Ramos (cell line): Measurements from ENCODE around the gene CSRNP3.

ENCODE experiments used
- in situ Hi-C: fragments of 300-500 bp; cut with MboI; formaldehyde crosslinking; loops from one replicate; pipeline ENCODE4 v1.14.3; 2022; ENCODE audit warnings: low sequenced_read_pairs; ENCODE audit not compliant: unreplicated experiment

Gene CSRNP3

DNA sequence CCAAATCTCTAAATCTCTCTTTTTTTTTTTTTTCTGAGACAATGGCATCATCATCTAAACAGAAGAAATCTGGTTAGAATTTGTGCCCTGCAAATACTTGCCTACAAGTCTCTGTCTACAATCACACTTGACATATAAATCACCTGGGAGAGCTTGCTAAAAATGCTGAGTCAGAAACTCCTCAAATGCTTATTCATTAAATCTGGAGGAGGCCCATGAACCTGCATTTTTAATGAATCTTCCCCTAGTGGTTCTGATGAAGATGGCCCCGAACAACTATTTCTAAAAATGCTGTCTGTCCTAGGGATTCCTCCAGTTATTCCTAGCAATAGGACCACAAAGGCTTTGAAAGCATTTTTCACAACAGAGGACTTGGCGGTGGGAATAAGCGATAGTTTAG is 1.6 kb upstream of the CSRNP3 start:
- in situ Hi-C loops = no loop called here

DNA sequence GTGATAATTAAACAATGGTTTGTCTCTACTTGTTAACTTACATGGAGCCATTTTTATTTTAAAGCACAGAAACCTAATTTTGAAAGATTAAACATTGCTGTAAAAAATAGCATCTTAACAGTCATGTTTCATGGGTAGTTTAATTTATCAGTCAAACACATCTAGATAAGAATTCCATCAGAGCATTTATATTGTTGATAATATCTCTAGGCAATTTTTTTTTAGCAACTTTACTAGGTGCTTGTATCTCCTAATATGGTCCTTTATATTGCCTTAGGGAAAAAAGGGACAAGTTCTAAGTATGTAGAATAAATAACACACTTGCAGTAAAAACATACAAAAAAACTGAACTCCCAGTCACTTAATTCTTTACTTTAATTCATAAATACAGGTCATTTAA is 863 bp downstream of the CSRNP3 start:
- in situ Hi-C loops = no loop called here

DNA sequence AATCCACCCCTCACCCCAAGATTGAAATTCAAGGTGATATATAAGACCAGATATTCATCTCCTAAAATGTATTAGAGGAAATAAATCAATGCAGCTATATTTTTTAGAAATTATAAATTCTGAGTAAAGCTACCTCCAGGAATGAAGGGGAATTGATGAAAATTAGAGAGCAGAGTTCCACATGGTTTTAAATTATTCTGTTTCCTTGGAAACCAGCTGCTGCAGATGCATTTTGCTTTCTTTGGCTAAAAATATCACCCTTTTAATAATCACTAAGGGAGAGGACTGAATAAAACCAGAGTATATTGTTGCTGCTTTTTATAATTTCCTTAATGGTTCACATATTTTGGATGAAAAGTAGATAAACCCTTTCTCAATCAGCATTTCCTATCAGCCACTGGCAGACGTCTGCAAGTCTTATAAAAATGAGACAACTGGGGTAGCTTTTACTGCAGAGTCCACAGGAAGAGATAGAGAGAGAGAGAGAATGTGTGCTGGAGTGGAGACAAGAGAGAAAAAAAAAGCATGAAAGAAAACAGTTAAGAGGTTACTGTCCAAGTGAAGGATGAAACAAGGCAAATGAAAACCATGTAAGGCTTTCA is 2.0 kb downstream of the CSRNP3 start:
- in situ Hi-C loops = no loop called here

DNA sequence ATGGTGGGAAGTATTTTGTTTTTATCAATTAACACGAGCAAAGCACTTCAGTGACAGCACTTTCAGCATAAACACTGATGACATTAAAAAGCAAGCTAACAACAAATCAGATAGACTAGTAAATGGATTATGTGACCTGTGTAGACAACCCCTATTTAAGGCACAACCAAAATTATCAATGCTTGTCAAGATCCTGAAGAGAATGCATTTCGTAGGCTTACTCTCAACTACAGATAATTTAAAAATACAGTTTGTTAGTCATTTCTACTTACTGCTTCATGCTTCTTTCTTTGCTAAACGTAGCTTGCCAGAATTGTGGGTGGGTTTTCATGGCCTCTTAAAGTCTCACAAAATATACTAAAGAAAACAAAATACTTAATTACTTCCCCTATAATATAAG is 3.4 kb downstream of the CSRNP3 start:
- in situ Hi-C loops = no loop called here

DNA sequence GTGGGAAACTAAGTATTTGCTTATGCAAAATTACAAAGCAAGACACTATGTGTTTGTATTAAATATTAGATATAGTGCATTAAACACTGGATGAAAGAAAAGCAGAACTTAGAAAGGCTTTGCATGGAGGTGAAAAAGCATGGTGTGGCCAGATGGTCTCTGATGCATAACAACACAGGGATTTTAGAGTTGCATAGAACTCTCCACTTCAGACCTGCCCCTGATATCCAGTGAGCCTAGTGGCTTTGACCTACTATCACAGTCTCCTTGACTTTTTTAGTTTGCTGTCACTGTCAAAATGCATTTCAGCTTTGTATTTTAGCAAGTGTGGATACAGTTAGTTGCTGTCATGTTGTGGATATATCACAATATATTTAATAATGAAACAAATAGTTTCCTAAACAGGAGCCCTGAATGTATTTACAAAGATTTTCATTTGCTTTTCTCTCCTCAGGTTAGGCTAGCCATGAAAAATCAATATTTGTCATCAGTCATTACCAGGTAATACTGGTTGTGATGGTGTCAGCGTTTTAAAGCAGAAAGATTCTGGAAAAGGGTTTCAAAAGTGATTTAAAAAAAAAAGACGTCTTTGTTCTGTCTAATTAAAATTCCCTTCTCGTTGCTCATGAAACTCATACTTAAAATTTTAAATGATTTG is 5.2 kb downstream of the CSRNP3 start:
- in situ Hi-C loops = no loop called here

DNA sequence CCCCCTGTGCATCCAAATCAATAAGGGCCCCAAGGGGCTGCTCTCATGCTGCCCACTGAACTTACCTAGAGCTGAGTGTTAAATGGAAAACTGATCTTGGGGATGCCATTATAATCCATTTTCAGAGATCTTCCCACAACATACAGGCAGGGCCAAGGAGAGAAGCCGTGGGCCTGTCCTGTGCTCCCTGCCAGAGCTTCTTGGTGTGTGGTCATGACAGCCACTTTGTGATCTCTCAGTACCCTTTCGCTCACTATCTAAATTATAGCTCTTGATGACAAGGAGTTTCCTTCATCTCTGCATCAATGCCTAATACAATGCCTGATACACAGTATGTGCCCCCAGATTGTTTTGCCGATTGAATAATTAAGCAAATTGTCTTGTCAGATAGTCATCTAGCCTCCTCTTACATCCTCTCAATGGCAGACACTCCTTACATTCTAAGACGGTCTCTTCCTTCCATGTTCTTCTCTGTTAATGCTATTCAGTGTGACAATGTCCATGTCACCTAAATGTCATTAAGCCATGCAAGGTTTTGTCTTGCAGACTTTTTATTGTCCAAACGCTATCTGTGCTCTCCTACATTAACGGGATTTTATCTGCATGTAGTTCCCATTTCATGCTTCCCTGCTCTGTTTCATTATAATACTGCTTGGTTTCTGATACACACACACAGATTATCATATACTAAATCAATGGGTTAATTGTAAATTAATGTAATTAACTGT is 5.9 kb downstream of the CSRNP3 start:
- in situ Hi-C loops = no loop called here

DNA sequence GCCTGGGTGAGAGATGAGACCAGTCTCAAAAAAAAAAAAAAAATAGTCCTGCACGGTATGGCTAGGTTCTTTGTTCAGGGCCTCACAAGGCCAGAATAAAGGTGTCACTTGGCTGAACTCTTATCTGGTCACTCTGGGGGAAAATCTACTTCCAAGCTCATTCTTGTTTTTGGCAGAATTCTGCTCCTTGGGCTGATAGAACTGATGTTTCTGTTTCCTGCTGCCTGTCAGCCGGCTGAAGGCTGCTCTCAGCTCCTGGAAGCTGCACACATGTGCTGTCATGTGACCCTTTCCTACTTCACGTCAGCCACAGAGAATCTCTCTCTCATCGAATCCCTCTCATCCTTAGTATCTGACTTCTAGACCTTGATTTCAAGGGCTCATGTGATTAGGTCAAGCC is 10.4 kb downstream of the CSRNP3 start:
- in situ Hi-C loops = no loop called here

DNA sequence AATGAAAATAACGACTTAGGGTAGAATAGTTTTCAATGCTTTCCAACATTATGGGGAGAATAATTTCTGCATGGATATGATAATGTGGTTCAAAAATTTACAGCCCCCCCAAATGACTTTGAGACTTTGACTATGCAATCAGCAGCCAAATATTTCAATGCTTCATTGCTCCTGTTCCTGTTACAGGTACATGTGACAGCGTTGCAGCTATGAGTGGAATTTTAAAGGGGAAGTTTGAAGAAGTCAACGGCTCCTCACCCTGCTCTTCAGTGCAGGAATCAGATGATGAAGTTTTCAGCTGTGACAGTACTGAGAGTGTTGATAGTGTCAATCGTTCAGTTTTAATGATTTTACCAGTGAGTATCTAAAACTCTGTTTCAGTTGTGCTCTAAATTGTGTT is 25.1 kb downstream of the CSRNP3 start:
- in situ Hi-C loops = no loop called here

DNA sequence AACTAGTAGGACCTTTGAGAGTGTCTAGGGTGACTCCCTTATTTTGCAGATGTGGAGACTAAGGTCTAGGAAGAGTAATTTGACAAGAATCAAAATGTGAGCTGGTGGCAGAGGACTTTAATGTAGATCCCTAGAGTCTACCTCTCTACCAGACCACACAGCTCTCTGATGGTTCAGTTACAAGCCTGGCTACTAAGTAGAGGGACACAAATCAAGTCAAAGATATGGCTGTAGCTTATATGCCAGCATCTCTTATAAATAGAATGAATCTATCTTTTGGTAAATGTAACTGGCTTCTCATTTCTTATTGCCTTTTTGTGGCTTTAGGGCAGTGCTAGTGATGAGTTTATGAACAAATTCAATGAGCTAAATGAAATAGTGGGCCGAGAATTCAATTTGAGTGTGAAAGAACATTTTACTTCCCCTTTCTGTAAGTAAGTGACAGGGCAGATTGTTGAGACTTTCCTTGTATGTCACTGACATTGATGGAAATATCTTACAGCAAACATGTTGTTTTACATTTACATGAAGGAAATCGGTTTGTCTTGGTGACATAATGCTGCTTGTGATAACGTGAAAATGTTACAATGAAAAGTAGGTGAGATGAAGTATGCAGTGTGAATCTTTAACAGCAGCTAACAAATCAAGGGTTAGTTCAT is 28.3 kb downstream of the CSRNP3 start:
- in situ Hi-C loops = no loop called here

DNA sequence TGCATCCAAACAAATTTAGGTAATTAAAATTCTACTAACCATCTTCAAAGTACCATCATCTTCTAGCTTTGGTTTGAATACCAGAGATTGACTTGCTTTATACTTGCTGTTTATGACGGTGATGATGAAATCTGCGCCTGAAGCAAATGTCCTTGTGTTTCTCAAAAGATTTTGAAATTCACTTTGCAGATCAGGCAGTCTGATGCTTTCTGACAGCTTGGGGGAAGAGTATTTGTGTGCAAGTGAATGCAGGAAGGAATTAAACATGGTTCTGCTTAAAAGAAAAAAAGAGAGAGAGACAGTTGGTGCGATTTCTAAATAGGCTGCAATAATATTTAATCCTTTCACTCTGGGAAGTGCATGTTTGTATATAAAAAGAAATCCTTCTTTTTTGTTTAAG is 29.6 kb downstream of the CSRNP3 start:
- in situ Hi-C loops = no loop called here

DNA sequence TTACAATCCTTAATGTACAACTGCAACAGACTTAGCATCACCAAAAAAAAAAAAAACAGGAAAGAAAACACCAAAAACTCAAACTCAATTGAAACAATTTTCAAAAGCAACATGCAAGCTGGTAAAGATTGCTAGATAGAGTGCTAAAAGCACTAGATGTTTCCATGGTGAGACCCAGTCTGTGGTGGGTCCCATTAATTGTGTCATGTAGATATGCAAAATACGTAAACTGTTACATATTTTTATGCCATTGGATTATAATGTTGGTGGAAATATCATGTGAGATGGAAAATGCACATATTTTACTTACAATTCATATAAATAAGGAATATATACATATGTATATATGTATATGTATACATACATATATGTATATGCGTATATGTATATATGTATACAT is 30.5 kb downstream of the CSRNP3 start:
- in situ Hi-C loops = no loop called here

DNA sequence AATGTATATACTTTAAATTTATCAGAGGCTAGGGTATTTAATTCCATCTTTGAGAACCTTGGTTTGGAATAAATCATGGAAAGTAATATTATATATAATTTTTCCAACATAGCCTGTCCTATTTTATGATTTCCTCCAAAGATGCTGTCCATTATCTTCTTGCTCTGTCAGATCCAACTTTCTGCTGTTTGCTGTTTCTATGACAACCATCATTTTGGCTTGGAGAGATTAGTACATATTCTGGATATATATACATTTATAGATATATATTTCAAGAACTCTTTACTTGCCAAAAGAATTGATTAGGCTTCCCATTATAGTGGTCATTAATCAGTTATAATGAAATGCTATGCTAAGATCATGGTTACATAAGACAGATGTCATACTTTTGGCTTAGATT is 31.3 kb downstream of the CSRNP3 start:
- in situ Hi-C loops = no loop called here

DNA sequence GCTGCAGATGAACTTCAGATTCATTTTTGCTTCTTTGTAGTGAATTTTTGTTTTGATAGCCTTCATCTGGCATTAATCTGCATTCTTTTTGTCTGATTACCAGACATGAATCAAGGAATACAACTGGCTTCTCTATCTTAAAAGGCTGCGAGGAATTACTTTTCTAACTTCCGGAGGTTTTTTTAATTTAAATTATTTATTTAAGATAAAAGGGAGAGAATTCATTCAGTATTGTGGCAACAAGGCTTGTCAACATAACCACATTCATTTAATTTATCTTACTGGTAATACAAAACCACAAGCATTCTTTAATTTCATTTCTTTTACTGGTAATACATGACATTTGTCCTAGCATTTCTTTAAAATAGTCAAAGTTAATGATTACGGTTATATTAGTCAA is 36.0 kb downstream of the CSRNP3 start:
- in situ Hi-C loops = no loop called here

DNA sequence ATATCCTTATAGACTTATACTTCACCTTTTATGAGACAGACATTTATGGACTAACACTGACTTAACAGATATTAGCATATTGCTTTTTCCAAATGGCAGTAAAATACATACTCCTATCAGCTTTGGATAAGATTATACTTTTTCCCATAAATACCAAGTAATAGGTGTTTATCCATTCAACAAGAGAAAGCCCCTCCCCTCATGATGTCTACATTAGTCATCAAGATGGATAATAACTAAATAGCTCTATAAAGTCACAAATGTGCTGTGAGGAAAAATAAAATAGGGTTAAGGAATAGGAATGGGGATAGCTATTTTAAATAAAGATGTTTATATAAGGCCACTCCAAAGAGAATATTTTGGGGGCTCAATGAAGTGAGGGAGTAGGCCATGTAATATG is 39.4 kb downstream of the CSRNP3 start:
- in situ Hi-C loops = no loop called here

DNA sequence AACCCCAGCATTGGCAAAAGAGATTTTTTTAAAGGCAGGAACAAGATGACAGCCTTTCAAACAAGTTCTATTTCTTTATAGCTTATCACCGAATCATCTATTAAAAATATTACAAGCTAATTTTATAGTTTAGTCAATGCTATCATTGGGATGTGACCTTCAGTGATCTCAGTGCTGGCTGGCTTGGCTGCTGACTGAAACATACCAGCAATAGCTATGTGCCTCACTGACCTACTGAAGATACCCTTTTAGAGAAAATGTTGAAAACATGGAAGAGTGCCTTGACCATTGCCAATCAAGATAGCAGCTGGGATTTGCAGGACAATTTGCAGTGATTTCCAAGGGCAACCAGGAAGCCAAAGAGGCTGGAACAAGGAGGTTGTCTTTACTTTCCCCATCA is 44.0 kb downstream of the CSRNP3 start:
- in situ Hi-C loops = no loop called here

DNA sequence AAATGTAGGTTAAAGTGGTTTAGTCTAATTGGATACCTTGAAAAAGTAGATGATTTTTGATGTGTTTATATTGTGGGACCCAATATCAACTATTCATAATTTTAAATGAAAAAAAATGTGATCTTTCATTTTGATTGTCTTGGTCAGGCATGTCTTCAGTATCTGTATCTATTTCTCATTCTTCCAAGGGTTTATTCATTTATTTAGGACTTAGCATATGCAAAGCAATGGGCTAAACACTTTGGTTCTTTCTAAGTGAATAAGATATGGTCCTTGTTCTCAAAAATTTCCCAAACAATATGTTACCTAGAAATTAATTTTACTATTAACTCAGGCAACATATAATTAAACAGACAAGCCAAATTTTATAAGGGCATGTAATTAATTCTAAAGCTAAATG is 49.1 kb downstream of the CSRNP3 start:
- in situ Hi-C loops = no loop called here

DNA sequence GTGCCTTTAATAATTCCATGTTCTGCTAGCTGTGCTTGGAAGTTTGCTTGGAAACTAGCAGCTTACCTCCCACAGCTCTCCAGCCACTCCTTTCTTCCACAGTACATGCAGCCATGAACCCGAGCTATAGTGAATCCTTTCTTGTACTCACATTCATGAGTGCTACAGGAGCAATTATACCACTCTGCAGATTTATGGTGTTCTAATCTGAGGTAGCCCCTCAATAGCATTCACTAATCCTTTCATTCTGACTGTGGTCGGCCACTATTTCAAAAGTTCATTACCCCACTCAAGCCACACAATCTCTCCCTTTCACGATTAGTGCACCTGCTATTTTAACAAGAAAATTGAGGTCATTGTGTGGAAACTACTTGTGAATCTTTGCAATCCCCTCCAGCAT is 53.2 kb downstream of the CSRNP3 start:
- in situ Hi-C loops = no loop called here

DNA sequence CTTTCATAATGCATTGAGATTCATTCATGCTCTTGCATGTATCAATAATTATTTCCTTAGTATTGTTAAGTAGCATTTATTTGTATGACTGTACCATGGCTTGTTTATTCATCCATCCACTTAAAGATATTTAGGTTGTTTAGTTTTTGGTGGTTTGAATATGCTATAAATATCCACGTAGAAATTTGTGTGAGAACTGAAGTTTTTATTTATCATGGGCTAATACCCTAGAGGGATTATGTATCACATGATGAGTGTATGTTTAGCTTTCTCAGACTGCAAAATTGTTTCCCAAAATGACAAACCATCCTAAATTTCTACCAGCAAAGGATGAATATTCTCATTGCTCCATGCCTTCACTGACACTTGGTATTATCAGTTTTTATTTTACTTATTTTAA is 55.2 kb downstream of the CSRNP3 start:
- in situ Hi-C loops = no loop called here

DNA sequence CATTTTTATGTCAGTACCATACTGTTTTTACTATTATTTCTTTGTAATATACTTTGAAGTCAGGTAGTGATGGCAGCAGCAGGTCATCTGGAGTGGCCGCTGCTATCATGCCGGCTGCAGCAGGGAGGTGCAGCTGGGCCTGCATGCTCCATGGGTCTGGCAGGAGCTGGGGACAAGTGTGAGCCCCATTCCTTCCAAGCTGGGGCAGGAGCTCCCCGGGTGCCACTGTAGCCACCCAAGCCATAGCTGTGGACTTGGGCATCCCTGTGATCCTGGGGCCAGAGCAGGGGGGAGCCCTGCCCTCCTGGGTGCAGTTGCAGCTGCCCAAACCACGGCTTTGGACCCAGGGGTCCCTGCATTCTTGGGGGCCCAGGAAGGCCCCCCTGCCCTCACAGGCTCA is 59.2 kb downstream of the CSRNP3 start:
- in situ Hi-C loops = no loop called here

DNA sequence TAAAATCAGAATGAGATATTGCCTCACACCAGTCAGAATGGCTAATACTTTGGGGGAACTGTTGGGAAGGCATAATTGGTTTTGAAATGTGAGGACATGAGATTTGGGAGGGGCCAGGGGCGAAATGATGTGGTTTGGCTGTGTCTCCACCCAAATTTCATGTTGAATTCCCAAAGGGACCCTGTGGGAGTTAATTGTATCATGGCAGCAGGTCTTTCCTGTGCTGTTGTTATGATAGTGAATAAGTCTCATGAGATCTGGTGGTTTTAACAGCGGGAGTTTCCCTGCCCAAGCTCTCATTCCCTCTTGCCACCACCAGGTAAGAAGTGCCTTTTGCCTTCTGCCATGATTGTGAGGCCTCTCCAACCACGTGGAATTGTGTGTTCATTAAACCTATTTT is 59.6 kb downstream of the CSRNP3 start:
- in situ Hi-C loops = no loop called here

DNA sequence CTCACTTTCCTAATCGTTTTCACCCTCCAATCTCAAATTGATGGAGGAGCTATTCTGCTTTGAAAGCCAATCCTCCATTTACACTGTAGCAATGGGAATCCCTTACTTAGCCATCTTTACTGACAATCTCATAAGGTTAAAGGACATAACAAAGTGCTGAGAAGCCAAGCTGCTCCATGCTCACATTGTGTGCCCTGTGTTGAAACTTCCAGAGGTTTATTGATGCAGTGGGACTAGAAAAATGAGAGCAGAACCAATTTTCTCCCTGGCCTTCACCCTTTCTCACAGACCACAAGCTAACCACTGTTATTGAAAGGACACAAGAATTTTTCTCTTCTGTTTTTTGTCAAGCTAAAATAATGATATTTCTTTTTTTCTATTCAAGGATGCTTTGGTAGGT is 63.8 kb downstream of the CSRNP3 start:
- in situ Hi-C loops = no loop called here
